Right renal pelvis (tissue), 4 donors: ENCODE results near the gene CCL20. TPM values are rescaled to one million over a fixed set of nuclear protein-coding genes. Genes with fewer than 3 reads are reported as not detected.

Experiments
- DNase-seq, 4 donors: peaks; one replicate each; pipeline ENCODE4 v3.0.0-alpha.2; 2013; ENCODE audit warnings: low read depth in 4 of 4, low spot score in 3 of 4, missing footprints in 1 of 4
- polyA plus RNA-seq, 4 donors: library from polyadenylated mRNA; unstranded; fragments of 120-200 nt; gene quantifications; one replicate each; pipeline ENCODE4 v1.2.1, GENCODE V29; 2013; ENCODE audit not compliant: insufficient read length in 4 of 4

The CCL20 gene
- polyA plus RNA-seq, 4 donors, result 0.22 to 0.52 TPM; not detected in 2

GRCh38 chr2:227799202-227799601, 14.4 kb upstream of the CCL20 start:
- DNase-seq, result no peak

GRCh38 chr2:227802882-227803281, 10.8 kb upstream of the CCL20 start:
- no peak for DNase-seq

GRCh38 chr2:227804975-227805374, 8.7 kb upstream of the CCL20 start:
- no peak for DNase-seq

- DNase-seq, result no peak
Measured at GRCh38 chr2:227805578-227805977, 8.1 kb upstream of the CCL20 start.

GRCh38 chr2:227808936-227809335, 4.7 kb upstream of the CCL20 start:
- no peak for DNase-seq

GRCh38 chr2:227812001-227812400, 1.6 kb upstream of the CCL20 start:
- no peak for DNase-seq

- no peak for DNase-seq
Measured at GRCh38 chr2:227813229-227813561, 447 bp upstream of the CCL20 start.

- no peak for DNase-seq
Measured at GRCh38 chr2:227815066-227815465, 1.4 kb downstream of the CCL20 start.

GRCh38 chr2:227816507-227817294, 3.1 kb downstream of the CCL20 start:
- DNase-seq, result no peak

- no peak for DNase-seq
Measured at GRCh38 chr2:227817336-227817735, 3.7 kb downstream of the CCL20 start.

GRCh38 chr2:227817850-227818674, 4.4 kb downstream of the CCL20 start:
- DNase-seq, result peak in 1 of 4 donors; percentile 9

GRCh38 chr2:227818675-227819397, 5.2 kb downstream of the CCL20 start:
- no peak for DNase-seq

- no peak for DNase-seq
Measured at GRCh38 chr2:227819398-227819697, 5.7 kb downstream of the CCL20 start.

GRCh38 chr2:227821043-227821942, 7.7 kb downstream of the CCL20 start:
- DNase-seq, result no peak

GRCh38 chr2:227822416-227823003, 8.9 kb downstream of the CCL20 start:
- DNase-seq, result no peak

GRCh38 chr2:227823922-227824321, 10.3 kb downstream of the CCL20 start:
- no peak for DNase-seq

- DNase-seq, result no peak
Measured at GRCh38 chr2:227824711-227825110, 11.1 kb downstream of the CCL20 start.

GRCh38 chr2:227826019-227826521, 12.4 kb downstream of the CCL20 start:
- no peak for DNase-seq

GRCh38 chr2:227826563-227826962, 12.9 kb downstream of the CCL20 start:
- DNase-seq, result no peak

GRCh38 chr2:227827143-227827542, 13.5 kb downstream of the CCL20 start:
- no peak for DNase-seq
